GM12878 (cell line): ENCODE measurements around the gene RIPOR3. TPM values are rescaled to one million over a fixed set of nuclear protein-coding genes. Genes with fewer than 3 reads are reported as not detected.

ENCODE experiments used
- CHD1 ChIP-seq: IDR thresholded peaks from 2 replicates; pipeline ENCODE4 v1.6.1; 2012; ENCODE audit warnings: low read depth, low read length, improper control_type of control experiment
- NFYA ChIP-seq: IDR thresholded peaks from 2 replicates; pipeline ENCODE4 v1.6.1; 2011; ENCODE audit warnings: low read depth, mild to moderate bottlenecking, low read length, improper control_type of control experiment, borderline replicate concordance
- POLR2AphosphoS2 ChIP-seq: IDR thresholded peaks from 2 replicates; pipeline ENCODE4 v1.6.1; 2011; ENCODE audit warnings: low read depth, mild to moderate bottlenecking, low read length, improper control_type of control experiment, moderate library complexity
- TCF7 ChIP-seq: IDR thresholded peaks from 2 replicates; pipeline ENCODE4 v1.6.1; 2014; ENCODE audit warnings: antibody characterized with exemption, borderline replicate concordance
- polyA plus RNA-seq, 11 experiments: library from polyadenylated mRNA; depleted of rRNA in 4 of 11; unstranded in 6 of 11; stranded (reverse) in 5 of 11; fragments of >200 nt; fragmentation: Nextera tagmentation in 4 of 11; fragmentation: Illumina TruSeq in 1 of 11; extraction: Ambion mirVana in 4 of 11; extraction: Trizol in 1 of 11; gene quantifications; 1 replicate in 1 of 11; 2 replicates in 10 of 11; pipeline versions ENCODE4 v1.2.1 to v1.2.3, GENCODE V29; 2011 to 2016; ENCODE audit warnings: inconsistent platforms in 2 of 11, missing spikeins in 2 of 11, low read depth in 1 of 11
- total RNA-seq, 4 experiments: library from RNA; depleted of rRNA in 3 of 4; stranded (reverse); fragments of >200 nt in 3 of 4; fragmentation: Illumina TruSeq in 1 of 4; extraction: Trizol in 1 of 4; gene quantifications; 2 replicates each; pipeline versions ENCODE4 v1.2.1 to v1.2.3, GENCODE V29; 2013 to 2021
- TF ChIP-seq, protein P1 (sequence below): fragments of 450-650 bp; IDR thresholded peaks from 2 replicates; pipeline ENCODE4 v1.6.1; 2017; ENCODE audit warnings: mild to moderate bottlenecking, moderate library complexity
- TF ChIP-seq, protein P2 (sequence below): fragments of 450-650 bp; IDR thresholded peaks from 2 replicates; pipeline ENCODE4 v1.6.1; 2018; ENCODE audit warnings: borderline replicate concordance, mild to moderate bottlenecking; ENCODE audit not compliant: partially characterized antibody
- TF ChIP-seq, protein P3 (sequence below): IDR thresholded peaks from 2 replicates; pipeline ENCODE4 v1.6.1; 2011; ENCODE audit warnings: borderline replicate concordance, low read depth, mild to moderate bottlenecking, moderate library complexity, low read length; ENCODE audit not compliant: insufficient read depth, poor library complexity, severe bottlenecking

RIPOR3 gene
- total and polyA plus RNA-seq, 10 of the 15 experiments (the other 5 are each of a cell fraction or from before 2014, with no cell fraction given) = 0.04 to 0.55 (median 0.12) TPM; not detected in 6

DNA sequence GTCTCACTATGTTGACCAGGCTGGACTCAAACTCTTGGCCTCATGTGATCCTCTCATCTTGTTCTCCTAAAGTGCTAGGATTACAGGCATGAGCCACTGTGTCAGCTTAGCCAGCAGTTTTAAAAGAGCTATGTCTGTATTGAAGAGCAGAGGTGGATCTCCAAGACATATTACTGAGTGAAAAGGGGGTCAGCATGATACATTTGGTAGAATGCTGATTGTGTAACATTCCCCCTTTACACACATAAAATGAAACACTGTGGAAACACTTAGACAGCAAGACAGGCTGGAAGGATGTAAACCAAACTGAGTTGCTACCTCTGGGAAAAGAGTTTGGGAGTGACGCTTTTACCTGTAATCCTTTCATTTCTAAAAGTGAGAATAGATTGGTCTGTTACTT is 1.7 kb upstream of the RIPOR3 start (continued):
- TF ChIP-seq, protein P1, sequence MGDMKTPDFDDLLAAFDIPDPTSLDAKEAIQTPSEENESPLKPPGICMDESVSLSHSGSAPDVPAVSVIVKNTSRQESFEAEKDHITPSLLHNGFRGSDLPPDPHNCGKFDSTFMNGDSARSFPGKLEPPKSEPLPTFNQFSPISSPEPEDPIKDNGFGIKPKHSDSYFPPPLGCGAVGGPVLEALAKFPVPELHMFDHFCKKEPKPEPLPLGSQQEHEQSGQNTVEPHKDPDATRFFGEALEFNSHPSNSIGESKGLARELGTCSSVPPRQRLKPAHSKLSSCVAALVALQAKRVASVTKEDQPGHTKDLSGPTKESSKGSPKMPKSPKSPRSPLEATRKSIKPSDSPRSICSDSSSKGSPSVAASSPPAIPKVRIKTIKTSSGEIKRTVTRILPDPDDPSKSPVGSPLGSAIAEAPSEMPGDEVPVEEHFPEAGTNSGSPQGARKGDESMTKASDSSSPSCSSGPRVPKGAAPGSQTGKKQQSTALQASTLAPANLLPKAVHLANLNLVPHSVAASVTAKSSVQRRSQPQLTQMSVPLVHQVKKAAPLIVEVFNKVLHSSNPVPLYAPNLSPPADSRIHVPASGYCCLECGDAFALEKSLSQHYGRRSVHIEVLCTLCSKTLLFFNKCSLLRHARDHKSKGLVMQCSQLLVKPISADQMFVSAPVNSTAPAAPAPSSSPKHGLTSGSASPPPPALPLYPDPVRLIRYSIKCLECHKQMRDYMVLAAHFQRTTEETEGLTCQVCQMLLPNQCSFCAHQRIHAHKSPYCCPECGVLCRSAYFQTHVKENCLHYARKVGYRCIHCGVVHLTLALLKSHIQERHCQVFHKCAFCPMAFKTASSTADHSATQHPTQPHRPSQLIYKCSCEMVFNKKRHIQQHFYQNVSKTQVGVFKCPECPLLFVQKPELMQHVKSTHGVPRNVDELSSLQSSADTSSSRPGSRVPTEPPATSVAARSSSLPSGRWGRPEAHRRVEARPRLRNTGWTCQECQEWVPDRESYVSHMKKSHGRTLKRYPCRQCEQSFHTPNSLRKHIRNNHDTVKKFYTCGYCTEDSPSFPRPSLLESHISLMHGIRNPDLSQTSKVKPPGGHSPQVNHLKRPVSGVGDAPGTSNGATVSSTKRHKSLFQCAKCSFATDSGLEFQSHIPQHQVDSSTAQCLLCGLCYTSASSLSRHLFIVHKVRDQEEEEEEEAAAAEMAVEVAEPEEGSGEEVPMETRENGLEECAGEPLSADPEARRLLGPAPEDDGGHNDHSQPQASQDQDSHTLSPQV = no peak
- TF ChIP-seq TCF7 = no peak
- no peak for TF ChIP-seq POLR2AphosphoS2
- TF ChIP-seq, protein P2, sequence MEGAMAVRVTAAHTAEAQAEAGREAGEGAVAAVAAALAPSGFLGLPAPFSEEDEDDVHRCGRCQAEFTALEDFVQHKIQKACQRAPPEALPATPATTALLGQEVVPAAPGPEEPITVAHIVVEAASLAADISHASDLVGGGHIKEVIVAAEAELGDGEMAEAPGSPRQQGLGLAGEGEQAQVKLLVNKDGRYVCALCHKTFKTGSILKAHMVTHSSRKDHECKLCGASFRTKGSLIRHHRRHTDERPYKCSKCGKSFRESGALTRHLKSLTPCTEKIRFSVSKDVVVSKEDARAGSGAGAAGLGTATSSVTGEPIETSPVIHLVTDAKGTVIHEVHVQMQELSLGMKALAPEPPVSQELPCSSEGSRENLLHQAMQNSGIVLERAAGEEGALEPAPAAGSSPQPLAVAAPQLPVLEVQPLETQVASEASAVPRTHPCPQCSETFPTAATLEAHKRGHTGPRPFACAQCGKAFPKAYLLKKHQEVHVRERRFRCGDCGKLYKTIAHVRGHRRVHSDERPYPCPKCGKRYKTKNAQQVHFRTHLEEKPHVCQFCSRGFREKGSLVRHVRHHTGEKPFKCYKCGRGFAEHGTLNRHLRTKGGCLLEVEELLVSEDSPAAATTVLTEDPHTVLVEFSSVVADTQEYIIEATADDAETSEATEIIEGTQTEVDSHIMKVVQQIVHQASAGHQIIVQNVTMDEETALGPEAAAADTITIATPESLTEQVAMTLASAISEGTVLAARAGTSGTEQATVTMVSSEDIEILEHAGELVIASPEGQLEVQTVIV = no peak
- TF ChIP-seq, protein P3, sequence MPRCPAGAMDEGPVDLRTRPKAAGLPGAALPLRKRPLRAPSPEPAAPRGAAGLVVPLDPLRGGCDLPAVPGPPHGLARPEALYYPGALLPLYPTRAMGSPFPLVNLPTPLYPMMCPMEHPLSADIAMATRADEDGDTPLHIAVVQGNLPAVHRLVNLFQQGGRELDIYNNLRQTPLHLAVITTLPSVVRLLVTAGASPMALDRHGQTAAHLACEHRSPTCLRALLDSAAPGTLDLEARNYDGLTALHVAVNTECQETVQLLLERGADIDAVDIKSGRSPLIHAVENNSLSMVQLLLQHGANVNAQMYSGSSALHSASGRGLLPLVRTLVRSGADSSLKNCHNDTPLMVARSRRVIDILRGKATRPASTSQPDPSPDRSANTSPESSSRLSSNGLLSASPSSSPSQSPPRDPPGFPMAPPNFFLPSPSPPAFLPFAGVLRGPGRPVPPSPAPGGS = no peak
- TF ChIP-seq CHD1 = no peak
- TF ChIP-seq NFYA = no peak
- TF ChIP-seq, all 136 proteins: peak for 0
